GM12892 (cell line): ENCODE data around the gene ABLIM1.

ENCODE experiments used
- DNase-seq: peaks from one replicate; pipeline ENCODE4 v3.0.0; 2011; ENCODE audit not compliant: insufficient read length
- FAIRE-seq: peaks from 2 replicates; lab custom pipeline; 2011; peaks lifted over from hg19 to GRCh38; lab: Jason Lieb, UNC
- POLR2A ChIP-seq: IDR thresholded peaks from 2 replicates; pipeline ENCODE4 v1.6.1; 2011; ENCODE audit warnings: low read depth, low read length, control low read depth
- POLR2AphosphoS5 ChIP-seq: IDR thresholded peaks from 2 replicates; pipeline ENCODE4 v1.6.1; 2011; ENCODE audit warnings: low read depth, low read length, control low read depth
- TAF1 ChIP-seq: IDR thresholded peaks from 2 replicates; pipeline ENCODE4 v1.6.1; 2011; ENCODE audit warnings: low read depth, mild to moderate bottlenecking, control low read depth, low read length, borderline replicate concordance

Gene ABLIM1

GRCh38 chr10:114653926-114654325, 4.1 kb downstream of the ABLIM1 start:
- DNase-seq (no peak), FAIRE-seq (no peak)
- TF ChIP-seq TAF1 = no peak
- no peak for TF ChIP-seq POLR2AphosphoS5
- no peak for TF ChIP-seq POLR2A

GRCh38 chr10:114652402-114653368, 5.4 kb downstream of the ABLIM1 start:
- FAIRE-seq (no peak), DNase-seq (no peak)
- no peak for TF ChIP-seq TAF1
- TF ChIP-seq POLR2AphosphoS5 = no peak
- no peak for TF ChIP-seq POLR2A

GRCh38 chr10:114650831-114651230, 7.2 kb downstream of the ABLIM1 start:
- TF ChIP-seq POLR2AphosphoS5 (no peak), POLR2A (no peak), TAF1 (no peak)
- FAIRE-seq (no peak), DNase-seq (no peak)

GRCh38 chr10:114650266-114650665, 7.8 kb downstream of the ABLIM1 start:
- no peak for FAIRE-seq
- no peak for TF ChIP-seq POLR2A
- no peak for TF ChIP-seq TAF1
- TF ChIP-seq POLR2AphosphoS5 = no peak
- no peak for DNase-seq

GRCh38 chr10:114649217-114649903, 8.7 kb downstream of the ABLIM1 start:
- FAIRE-seq = no peak
- no peak for DNase-seq
- TF ChIP-seq POLR2AphosphoS5 = no peak
- TF ChIP-seq TAF1 = no peak
- TF ChIP-seq POLR2A = no peak

GRCh38 chr10:114648368-114648767, 9.7 kb downstream of the ABLIM1 start:
- no peak for DNase-seq
- FAIRE-seq = no peak
- TF ChIP-seq POLR2AphosphoS5 (no peak), POLR2A (no peak), TAF1 (no peak)

GRCh38 chr10:114647545-114648138, 10.4 kb downstream of the ABLIM1 start:
- FAIRE-seq = no peak
- DNase-seq = no peak
- no peak for TF ChIP-seq TAF1
- no peak for TF ChIP-seq POLR2AphosphoS5
- no peak for TF ChIP-seq POLR2A

- no peak for FAIRE-seq
- TF ChIP-seq TAF1 = no peak
- no peak for TF ChIP-seq POLR2AphosphoS5
- DNase-seq = no peak
Observed at GRCh38 chr10:114646426-114646825, 11.6 kb downstream of the ABLIM1 start.

- FAIRE-seq (no peak), DNase-seq (no peak)
- TF ChIP-seq TAF1 = no peak
- TF ChIP-seq POLR2A = no peak
- no peak for TF ChIP-seq POLR2AphosphoS5
Observed at GRCh38 chr10:114645706-114646105, 12.4 kb downstream of the ABLIM1 start.

GRCh38 chr10:114643158-114643557, 14.9 kb downstream of the ABLIM1 start:
- TF ChIP-seq TAF1 (no peak), POLR2AphosphoS5 (no peak), POLR2A (no peak)
- DNase-seq (no peak), FAIRE-seq (no peak)

GRCh38 chr10:114642729-114643128, 15.3 kb downstream of the ABLIM1 start:
- TF ChIP-seq TAF1 (no peak), POLR2A (no peak), POLR2AphosphoS5 (no peak)
- no peak for DNase-seq
- no peak for FAIRE-seq
